Muscle layer of colon (tissue), 2 donors: Measurements from ENCODE around the gene CAP2.

Source experiments
- H3K27ac ChIP-seq: one replicate; pipeline ENCODE4 v1.7.0; 2013; ENCODE audit warnings: low read depth, mild to moderate bottlenecking, low read length, moderate library complexity
- H3K27me3 ChIP-seq, 2 donors: one replicate each; pipeline ENCODE4 v1.7.0; 2013; ENCODE audit warnings: low read length in 2 of 2, mild to moderate bottlenecking in 2 of 2; ENCODE audit not compliant: insufficient read depth in 2 of 2, control insufficient read depth in 1 of 2
- H3K36me3 ChIP-seq: one replicate; pipeline ENCODE4 v1.7.0; 2013; ENCODE audit warnings: mild to moderate bottlenecking, low read length; ENCODE audit not compliant: insufficient read depth
- H3K4me1 ChIP-seq: one replicate; pipeline ENCODE4 v1.7.0; 2013; ENCODE audit warnings: mild to moderate bottlenecking, low read length; ENCODE audit not compliant: insufficient read depth
- H3K4me3 ChIP-seq, 2 donors: one replicate each; pipeline ENCODE4 v1.7.0; 2013; ENCODE audit warnings: low read length in 2 of 2, low read depth in 1 of 2, mild to moderate bottlenecking in 1 of 2, moderate library complexity in 1 of 2
- H3K9ac ChIP-seq: one replicate; pipeline ENCODE4 v1.7.0; 2013; ENCODE audit warnings: low read length
- H3K9me3 ChIP-seq: one replicate; pipeline ENCODE4 v1.7.0; 2013; ENCODE audit warnings: mild to moderate bottlenecking, low read length
- donor health status: abdominal sarcoma.
- donor health status: Adenocarcinoma of cecum.

CAP2 gene

DNA sequence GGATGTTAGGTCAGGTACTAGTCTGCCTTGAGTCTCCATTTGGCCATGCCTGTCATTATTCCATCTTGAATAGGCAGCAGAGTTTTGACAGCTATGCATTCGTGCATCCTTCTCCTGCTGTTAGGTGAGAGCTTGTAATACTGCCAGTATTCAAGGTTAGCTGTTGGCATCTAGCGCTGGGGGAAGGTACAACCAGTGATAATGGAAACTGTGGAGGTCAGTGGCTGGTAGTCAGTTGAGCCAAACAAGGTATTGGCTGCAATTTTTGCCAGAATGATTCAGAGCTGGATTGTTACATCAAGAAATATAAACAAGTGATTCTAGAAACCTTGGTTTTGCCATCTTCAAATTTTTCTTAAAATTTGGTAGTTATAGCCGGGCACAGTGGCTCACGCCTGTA is 213.2 kb downstream of the CAP2 start:
- no peak overlapping the region for H3K4me3 ChIP-seq
- no peak overlapping the region for H3K27ac ChIP-seq
- H3K4me1 ChIP-seq: peaks cover 12% of the 10 kb centered on the region
- no peaks in the 10 kb centered on the region for H3K9me3 ChIP-seq
- no peak overlapping the region for H3K9ac ChIP-seq
- H3K36me3 ChIP-seq: peaks cover 33% of the 10 kb centered on the region
- no peaks in the 10 kb centered on the region for H3K27me3 ChIP-seq
